Left ventricle myocardium inferior (tissue), 1 donor: ENCODE measurements around the gene SLC26A1. TPM values are rescaled to one million over a fixed set of nuclear protein-coding genes. Genes with fewer than 3 reads are reported as not detected.
A peak's percentile ranks its signal among the peaks of the same experiment; 100 is the strongest.

Source experiments
- DNase-seq: peaks from one replicate; pipeline ENCODE4 v3.0.0-alpha.2; 2020
- H3K27ac ChIP-seq: fragments of 200-600 bp; replicated peaks from 2 replicates; pipeline ENCODE4 v1.8.0; 2021
- H3K27me3 ChIP-seq: fragments of 200-600 bp; 2 replicates; pipeline ENCODE4 v1.8.0; 2021; ENCODE audit warnings: low read depth
- H3K36me3 ChIP-seq: fragments of 200-600 bp; 2 replicates; pipeline ENCODE4 v1.8.0; 2021
- H3K4me1 ChIP-seq: fragments of 200-600 bp; 2 replicates; pipeline ENCODE4 v1.8.0; 2021
- H3K4me3 ChIP-seq: fragments of 200-600 bp; 2 replicates; pipeline ENCODE4 v1.8.0; 2021; ENCODE audit warnings: mild to moderate bottlenecking, moderate library complexity
- H3K9me3 ChIP-seq: fragments of 200-600 bp; replicated peaks from 2 replicates; pipeline ENCODE4 v1.8.0; 2021
- CTCF ChIP-seq: fragments of 200-600 bp; IDR thresholded peaks from 2 replicates; pipeline ENCODE4 v1.8.0; 2021; ENCODE audit warnings: antibody characterized with exemption, mild to moderate bottlenecking, borderline replicate concordance
- intact Hi-C: fragments of 100-400 bp; cut with micrococcal nuclease; formaldehyde crosslinking; loops from one replicate; pipeline ENCODE4 v1.11.0; 2022
- long read RNA-seq: library from polyadenylated mRNA; unstranded; transcript quantifications from one replicate; pipeline ENCODE4 v2.0.0, GENCODE V29; 2021
- total RNA-seq: library from RNA; stranded (reverse); fragmentation: NEBNext Ultra II Directional; extraction: Animal tissue kit (Norgen Biotek cat#: 25700); gene quantifications from one replicate; pipeline ENCODE4 v1.2.1, GENCODE V29; 2021
- donor health status: DM: no; HTN: yes; CAD: no; lungs with severe emphysema.

The SLC26A1 gene, protein sequence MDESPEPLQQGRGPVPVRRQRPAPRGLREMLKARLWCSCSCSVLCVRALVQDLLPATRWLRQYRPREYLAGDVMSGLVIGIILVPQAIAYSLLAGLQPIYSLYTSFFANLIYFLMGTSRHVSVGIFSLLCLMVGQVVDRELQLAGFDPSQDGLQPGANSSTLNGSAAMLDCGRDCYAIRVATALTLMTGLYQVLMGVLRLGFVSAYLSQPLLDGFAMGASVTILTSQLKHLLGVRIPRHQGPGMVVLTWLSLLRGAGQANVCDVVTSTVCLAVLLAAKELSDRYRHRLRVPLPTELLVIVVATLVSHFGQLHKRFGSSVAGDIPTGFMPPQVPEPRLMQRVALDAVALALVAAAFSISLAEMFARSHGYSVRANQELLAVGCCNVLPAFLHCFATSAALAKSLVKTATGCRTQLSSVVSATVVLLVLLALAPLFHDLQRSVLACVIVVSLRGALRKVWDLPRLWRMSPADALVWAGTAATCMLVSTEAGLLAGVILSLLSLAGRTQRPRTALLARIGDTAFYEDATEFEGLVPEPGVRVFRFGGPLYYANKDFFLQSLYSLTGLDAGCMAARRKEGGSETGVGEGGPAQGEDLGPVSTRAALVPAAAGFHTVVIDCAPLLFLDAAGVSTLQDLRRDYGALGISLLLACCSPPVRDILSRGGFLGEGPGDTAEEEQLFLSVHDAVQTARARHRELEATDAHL
- total RNA-seq = not detected
- long read RNA-seq, partial matches to known transcripts = 0 of 1 reads
- long read RNA-seq, other reads (novel, unspliced or antisense) = 1 of 1 reads

- no peak for TF ChIP-seq CTCF
- Histone ChIP-seq H3K4me1 (peaks cover 15% of the 10 kb centered on the region), H3K9me3 (no peaks in the 10 kb centered on the region), H3K36me3 (peaks cover 9% of the 10 kb centered on the region), H3K27ac (no peak within 1 kb of the TSS), H3K4me3 (no peak within 1 kb of the TSS), H3K27me3 (peaks cover 26% of the 10 kb centered on the region)
- intact Hi-C loops = no loop called here
- DNase-seq = no peak
These were observed at the start of gene SLC26A1 for GRCh38 chr4:993111-994029. Gene SLC26A1, minus strand, starts transcription at chr4:993404. Its CDS starts 1,701 bp downstream, at chr4:991703.

GRCh38 chr4:1042352-1043055 is 49.3 kb upstream of the SLC26A1 start:
- Histone ChIP-seq H3K27ac (no peak overlapping the region), H3K4me3 (no peak overlapping the region), H3K4me1 (peaks cover 25% of the 10 kb centered on the region), H3K27me3 (peaks cover 59% of the 10 kb centered on the region), H3K36me3 (no peaks in the 10 kb centered on the region), H3K9me3 (no peaks in the 10 kb centered on the region)
- intact Hi-C loops = no loop called here
- no peak for DNase-seq
- TF ChIP-seq CTCF = no peak

- no peaks in the 10 kb centered on the region for H3K36me3 ChIP-seq
- H3K4me3 ChIP-seq = peak overlapping the region; percentile 4
- no peak for DNase-seq
- peaks cover 58% of the 10 kb centered on the region for H3K27me3 ChIP-seq
- H3K9me3 ChIP-seq = no peaks in the 10 kb centered on the region
- intact Hi-C loops = no loop called here
- H3K4me1 ChIP-seq = peaks cover 21% of the 10 kb centered on the region
- H3K27ac ChIP-seq = no peak overlapping the region
- no peak for TF ChIP-seq CTCF
These were observed 48.7 kb upstream of the SLC26A1 start for GRCh38 chr4:1041936-1042330.

- no peak overlapping the region for H3K27ac ChIP-seq
- H3K27me3 ChIP-seq = peaks cover 61% of the 10 kb centered on the region
These were observed 48.1 kb upstream of the SLC26A1 start for GRCh38 chr4:1041147-1041935.

More at GRCh38 chr4:1041147-1041935, 48.1 kb upstream of the SLC26A1 start:
- TF ChIP-seq CTCF = no peak
- no peak for DNase-seq
- H3K4me3 ChIP-seq = peak overlapping the region; percentile 4
- intact Hi-C loops = no loop called here
- H3K9me3 ChIP-seq = no peaks in the 10 kb centered on the region
- H3K36me3 ChIP-seq = no peaks in the 10 kb centered on the region
- peaks cover 19% of the 10 kb centered on the region for H3K4me1 ChIP-seq
